Posterior cingulate gyrus (tissue), 11 donors: ENCODE data around the gene DOK7.
A peak's percentile ranks its signal among the peaks of the same experiment; 100 is the strongest.

Source experiments
- DNase-seq, 10 donors: peaks; one replicate each; pipeline versions ENCODE4 v3.0.0 to v3.0.0-alpha.2; 2020 to 2021; ENCODE audit warnings: mixed read lengths in 3 of 10
- intact Hi-C: fragments of 100-400 bp; cut with DNase I; formaldehyde crosslinking; loops from one replicate; pipeline ENCODE4 v1.15.1; 2023

Gene DOK7

GRCh38 chr4:3441501-3442459 is 21.3 kb upstream of the DOK7 start, which contains the start of gene HGFAC:
HGFAC (plus strand) TSS chr4:3441968; CDS start chr4:3442002, 34 bp downstream.
- intact Hi-C loops = loop anchor here (5.0 to 10.0 kb wide), 2 partner anchors 249 to 337 kb away; no protein-coding TSS in a partner anchor
- DNase-seq = peak in 2 of 10 donors; percentile 66 to 67

GRCh38 chr4:3442460-3442958 is 20.6 kb upstream of the DOK7 start:
- intact Hi-C loops = loop anchor here (5.0 to 10.0 kb wide), 2 partner anchors 250 to 338 kb away; no protein-coding TSS in a partner anchor
- DNase-seq = peak in 2 of 10 donors; percentile 19 to 63

GRCh38 chr4:3442959-3443749 is 20.0 kb upstream of the DOK7 start:
- peak in 8 of 10 donors; percentile 35 to 93 (median 58) for DNase-seq
- intact Hi-C loops = loop anchor here (5.0 to 10.0 kb wide), 2 partner anchors 251 to 338 kb away; no protein-coding TSS in a partner anchor

GRCh38 chr4:3443750-3444309 is 19.3 kb upstream of the DOK7 start:
- peak in 2 of 10 donors; percentile 48 to 65 for DNase-seq
- intact Hi-C loops = loop anchor here (1.0 to 10.0 kb wide), 3 partner anchors 98 to 339 kb away; no protein-coding TSS in a partner anchor

- intact Hi-C loops = loop anchor here (1.0 to 10.0 kb wide), 3 partner anchors 98 to 340 kb away; no protein-coding TSS in a partner anchor
- DNase-seq = peak in 2 of 10 donors; percentile 63 to 78
Measured at GRCh38 chr4:3444351-3445110, 18.6 kb upstream of the DOK7 start.

GRCh38 chr4:3445111-3445820 is 17.8 kb upstream of the DOK7 start:
- intact Hi-C loops = loop anchor here (10.0 kb wide), 1 partner anchor 340 kb away; no protein-coding TSS in a partner anchor
- DNase-seq = peak in 2 of 10 donors; percentile 30 to 49

- intact Hi-C loops = loop anchor here (10.0 kb wide), 1 partner anchor 341 kb away; no protein-coding TSS in a partner anchor
- DNase-seq = peak in 2 of 10 donors; percentile 66 to 75
Measured at GRCh38 chr4:3445829-3446545, 17.1 kb upstream of the DOK7 start.

GRCh38 chr4:3446631-3447320 is 16.3 kb upstream of the DOK7 start:
- DNase-seq = peak in 2 of 10 donors; percentile 59 to 67
- intact Hi-C loops = loop anchor here (10.0 kb wide), 1 partner anchor 342 kb away; no protein-coding TSS in a partner anchor

- intact Hi-C loops = loop anchor here (10.0 kb wide), 1 partner anchor 343 kb away; no protein-coding TSS in a partner anchor
- DNase-seq = peak in 2 of 10 donors; percentile 66 to 84
Measured at GRCh38 chr4:3447431-3448395, 15.4 kb upstream of the DOK7 start.

GRCh38 chr4:3449047-3449573 is 14.0 kb upstream of the DOK7 start:
- DNase-seq = peak in 2 of 10 donors; percentile 49 to 76
- intact Hi-C loops = loop anchor here (10.0 kb wide), 1 partner anchor 344 kb away; no protein-coding TSS in a partner anchor

GRCh38 chr4:3449574-3450534 is 13.3 kb upstream of the DOK7 start:
- intact Hi-C loops = loop anchor here (10.0 kb wide), 1 partner anchor 345 kb away; no protein-coding TSS in a partner anchor
- DNase-seq = peak in 2 of 10 donors; percentile 61 to 73

- intact Hi-C loops = no loop called here
- DNase-seq = no peak
Measured at GRCh38 chr4:3450643-3451042, 12.5 kb upstream of the DOK7 start.

- intact Hi-C loops = no loop called here
- DNase-seq = no peak
Measured at GRCh38 chr4:3451956-3452355, 11.2 kb upstream of the DOK7 start.

GRCh38 chr4:3452376-3452775 is 10.7 kb upstream of the DOK7 start:
- peak in 2 of 10 donors; percentile 17 to 44 for DNase-seq
- intact Hi-C loops = no loop called here
